Measurements from ENCODE around the gene ARMH1.

The ARMH1 gene

GRCh38 chr1:44651069-44651468 is 23.4 kb upstream of the ARMH1 start:
- Histone ChIP-seq H3F3A (ENCODE audit: low read depth) (0 out of 2 replicates have a peak, but pooled peaks cover 5% of the 10 kb centered on the region), H4K20me1 (ENCODE audit: insufficient read depth, low read length, poor library complexity, severe bottlenecking) (no peaks in the 10 kb centered on the region), H3K9me3 (ENCODE audit: insufficient read depth, low read depth, low read length) (no peaks in the 10 kb centered on the region), H3K9ac (ENCODE audit: low read depth, low read length, poor library complexity, severe bottlenecking) (no peak overlapping the region), H3K4me1 (ENCODE audit: insufficient read depth, low read length, poor library complexity, severe bottlenecking) (no peaks in the 10 kb centered on the region), H3K79me2 (ENCODE audit: insufficient read depth, low read length) (no peaks in the 10 kb centered on the region), H2AFZ (ENCODE audit: low read length) (no peak overlapping the region), H3K9me2 (replicated peaks; ENCODE audit: low read depth, low read length) (no peaks in the 10 kb centered on the region), H3K4me2 (ENCODE audit: low read depth, low read length, poor library complexity, severe bottlenecking) (no peak overlapping the region), H3K27me3 (ENCODE audit: insufficient read depth, low read length, poor library complexity, severe bottlenecking) (no peaks in the 10 kb centered on the region), H3K4me3 (ENCODE audit: low read length, poor library complexity, severe bottlenecking) (no peak overlapping the region), H3K36me3 (ENCODE audit: insufficient read depth, low read length) (peaks cover 63% of the 10 kb centered on the region; the same call in 1 of the 2 replicates)
- no peak for TF ChIP-seq EZH2phosphoT487 (IDR thresholded peaks at IDR 0.05; ENCODE audit: borderline replicate concordance)
- TF ChIP-seq CTCF (conservative IDR thresholded peaks at IDR 0.05; ENCODE audit: low read length) = no peak

GRCh38 chr1:44652445-44653106 is 21.9 kb upstream of the ARMH1 start:
- Histone ChIP-seq H3K4me1 (ENCODE audit: insufficient read depth, low read length, poor library complexity, severe bottlenecking) (no peaks in the 10 kb centered on the region), H3F3A (ENCODE audit: low read depth) (0 out of 2 replicates have a peak, but pooled peaks cover 5% of the 10 kb centered on the region), H3K9me3 (ENCODE audit: insufficient read depth, low read depth, low read length) (no peaks in the 10 kb centered on the region), H3K27me3 (ENCODE audit: insufficient read depth, low read length, poor library complexity, severe bottlenecking) (no peaks in the 10 kb centered on the region), H3K4me3 (ENCODE audit: low read length, poor library complexity, severe bottlenecking) (no peak overlapping the region), H3K9ac (ENCODE audit: low read depth, low read length, poor library complexity, severe bottlenecking) (no peak overlapping the region), H3K36me3 (ENCODE audit: insufficient read depth, low read length) (peaks cover 48% of the 10 kb centered on the region; the same call in 1 of the 2 replicates), H3K9me2 (replicated peaks; ENCODE audit: low read depth, low read length) (no peaks in the 10 kb centered on the region), H3K79me2 (ENCODE audit: insufficient read depth, low read length) (no peaks in the 10 kb centered on the region), H3K4me2 (ENCODE audit: low read depth, low read length, poor library complexity, severe bottlenecking) (no peak overlapping the region), H2AFZ (ENCODE audit: low read length) (no peak overlapping the region), H4K20me1 (ENCODE audit: insufficient read depth, low read length, poor library complexity, severe bottlenecking) (no peaks in the 10 kb centered on the region)
- TF ChIP-seq EZH2phosphoT487 (IDR thresholded peaks at IDR 0.05; ENCODE audit: borderline replicate concordance) (no peak), CTCF (conservative IDR thresholded peaks at IDR 0.05; ENCODE audit: low read length) (peak; percentile 95)

- Histone ChIP-seq H3K9me2 (replicated peaks; ENCODE audit: low read depth, low read length) (no peaks in the 10 kb centered on the region), H3K9me3 (ENCODE audit: insufficient read depth, low read depth, low read length) (no peaks in the 10 kb centered on the region), H3K36me3 (ENCODE audit: insufficient read depth, low read length) (peaks cover 41% of the 10 kb centered on the region; the same call in 1 of the 2 replicates), H3K4me1 (ENCODE audit: insufficient read depth, low read length, poor library complexity, severe bottlenecking) (no peaks in the 10 kb centered on the region), H3K79me2 (ENCODE audit: insufficient read depth, low read length) (no peaks in the 10 kb centered on the region), H3F3A (ENCODE audit: low read depth) (0 out of 2 replicates have a peak, but pooled peaks cover 5% of the 10 kb centered on the region), H2AFZ (ENCODE audit: low read length) (no peak overlapping the region), H3K9ac (ENCODE audit: low read depth, low read length, poor library complexity, severe bottlenecking) (no peak overlapping the region), H3K4me3 (ENCODE audit: low read length, poor library complexity, severe bottlenecking) (no peak overlapping the region), H3K4me2 (ENCODE audit: low read depth, low read length, poor library complexity, severe bottlenecking) (no peak overlapping the region), H3K27me3 (ENCODE audit: insufficient read depth, low read length, poor library complexity, severe bottlenecking) (no peaks in the 10 kb centered on the region), H4K20me1 (ENCODE audit: insufficient read depth, low read length, poor library complexity, severe bottlenecking) (no peaks in the 10 kb centered on the region)
- TF ChIP-seq CTCF (conservative IDR thresholded peaks at IDR 0.05; ENCODE audit: low read length) = 0 out of 2 replicates have a peak, but pooled peaks have one; percentile 5
- no peak for TF ChIP-seq EZH2phosphoT487 (IDR thresholded peaks at IDR 0.05; ENCODE audit: borderline replicate concordance)
Observed at GRCh38 chr1:44653107-44653964, 21.2 kb upstream of the ARMH1 start.
